GM13976 (cell line): ENCODE data around the gene TLR6.

ENCODE experiments used
- DNase-seq: peaks from one replicate; pipeline ENCODE4 v3.0.0; 2012; ENCODE audit warnings: low spot score
- in situ Hi-C: fragments of 300-500 bp; cut with MboI; formaldehyde crosslinking; loops from one replicate; pipeline ENCODE4 v1.12.0; 2022; ENCODE audit warnings: low sequenced_read_pairs, mixed read lengths, inconsistent platforms; ENCODE audit not compliant: unreplicated experiment
- TF ChIP-seq, protein P1 (sequence below): IDR thresholded peaks from 2 replicates; pipeline ENCODE4 v1.5.1; 2012; ENCODE audit warnings: borderline replicate concordance, mild to moderate bottlenecking; ENCODE audit not compliant: insufficient read depth; ENCODE audit errors: extremely low read depth, missing control alignments, control extremely low read depth

Gene TLR6

DNA sequence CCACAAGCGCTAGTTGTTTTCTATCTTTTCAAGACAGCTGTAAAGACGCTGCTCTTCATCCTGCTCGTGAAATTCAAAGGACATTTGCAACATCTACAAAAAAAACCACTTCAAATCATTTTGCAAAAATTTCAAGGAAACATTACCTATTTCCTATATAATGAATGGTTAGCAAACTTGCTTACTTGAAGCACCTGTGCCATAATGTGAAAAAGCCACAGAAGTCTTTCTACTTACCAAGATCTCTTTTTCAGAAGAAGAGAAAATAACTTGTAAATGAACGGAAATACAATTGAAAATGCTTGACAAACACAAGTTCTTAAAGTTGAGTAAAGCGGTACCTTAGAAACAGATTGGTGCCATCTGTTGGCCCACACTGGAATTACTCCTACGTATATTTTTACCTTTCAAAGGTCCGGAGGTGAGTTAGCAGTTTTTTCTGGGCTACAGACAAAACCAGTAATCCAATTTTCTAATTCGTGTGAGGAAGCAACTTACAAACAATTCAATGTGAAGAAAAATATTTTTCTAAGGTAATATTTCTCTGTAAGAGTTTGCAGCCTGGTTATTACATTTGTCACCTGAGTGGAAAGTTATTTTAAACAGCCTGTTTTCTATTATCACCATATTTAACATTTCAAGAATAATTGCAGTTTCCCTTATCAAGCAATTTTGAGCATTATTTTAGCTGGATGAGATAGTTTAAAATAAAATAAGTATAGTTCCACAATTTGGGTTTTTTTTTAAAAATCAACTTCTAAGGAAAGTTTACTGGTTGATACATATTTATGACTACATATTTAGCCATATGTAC lies at the start of gene TLR6:
TLR6 (minus strand) TSS at position 294 of the 814 bp plus-strand sequence. CDS start 27,344 bp downstream, outside the sequence.
- in situ Hi-C loops, result loop anchor here (5.0 kb wide), 1 partner anchor 94 kb away; no protein-coding TSS in a partner anchor
- TF ChIP-seq, protein P1, sequence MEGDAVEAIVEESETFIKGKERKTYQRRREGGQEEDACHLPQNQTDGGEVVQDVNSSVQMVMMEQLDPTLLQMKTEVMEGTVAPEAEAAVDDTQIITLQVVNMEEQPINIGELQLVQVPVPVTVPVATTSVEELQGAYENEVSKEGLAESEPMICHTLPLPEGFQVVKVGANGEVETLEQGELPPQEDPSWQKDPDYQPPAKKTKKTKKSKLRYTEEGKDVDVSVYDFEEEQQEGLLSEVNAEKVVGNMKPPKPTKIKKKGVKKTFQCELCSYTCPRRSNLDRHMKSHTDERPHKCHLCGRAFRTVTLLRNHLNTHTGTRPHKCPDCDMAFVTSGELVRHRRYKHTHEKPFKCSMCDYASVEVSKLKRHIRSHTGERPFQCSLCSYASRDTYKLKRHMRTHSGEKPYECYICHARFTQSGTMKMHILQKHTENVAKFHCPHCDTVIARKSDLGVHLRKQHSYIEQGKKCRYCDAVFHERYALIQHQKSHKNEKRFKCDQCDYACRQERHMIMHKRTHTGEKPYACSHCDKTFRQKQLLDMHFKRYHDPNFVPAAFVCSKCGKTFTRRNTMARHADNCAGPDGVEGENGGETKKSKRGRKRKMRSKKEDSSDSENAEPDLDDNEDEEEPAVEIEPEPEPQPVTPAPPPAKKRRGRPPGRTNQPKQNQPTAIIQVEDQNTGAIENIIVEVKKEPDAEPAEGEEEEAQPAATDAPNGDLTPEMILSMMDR, result peak; percentile 54
- peak; percentile 54 for DNase-seq

GRCh38 chr4:38905652-38906385 lies 49.2 kb upstream of the TLR6 start:
- in situ Hi-C loops, result loop anchor here (10.0 kb wide), 1 partner anchor 539 kb away; no protein-coding TSS in a partner anchor
- DNase-seq, result no peak
- TF ChIP-seq, protein P1, result no peak

- TF ChIP-seq, protein P1, result no peak
- no peak for DNase-seq
- in situ Hi-C loops, result loop anchor here (5.0 to 10.0 kb wide), 2 partner anchors 228 to 540 kb away; no protein-coding TSS in a partner anchor
Measured at GRCh38 chr4:38904682-38905081, 48.1 kb upstream of the TLR6 start.

- TF ChIP-seq, protein P1, result no peak
- in situ Hi-C loops, result loop anchor here (5.0 to 10.0 kb wide), 2 partner anchors 228 to 541 kb away; no protein-coding TSS in a partner anchor
- no peak for DNase-seq
Measured at GRCh38 chr4:38904090-38904666, 47.6 kb upstream of the TLR6 start.

GRCh38 chr4:38902695-38903094 lies 46.1 kb upstream of the TLR6 start:
- in situ Hi-C loops, result loop anchor here (5.0 to 10.0 kb wide), 2 partner anchors 230 to 542 kb away; no protein-coding TSS in a partner anchor
- TF ChIP-seq, protein P1, result no peak
- peak; percentile 58 for DNase-seq

GRCh38 chr4:38902221-38902620 lies 45.6 kb upstream of the TLR6 start:
- TF ChIP-seq, protein P1, result no peak
- DNase-seq, result no peak
- in situ Hi-C loops, result loop anchor here (5.0 to 10.0 kb wide), 2 partner anchors 230 to 543 kb away; no protein-coding TSS in a partner anchor
